RWPE2 (cell line): ENCODE measurements around the gene CABYR.

Source experiments
- ATAC-seq: fragments of 200-7000 bp; cut with Tn5 transposase; 3 replicates; pipeline ENCODE4 v1.9.1; 2021; ENCODE audit warnings: low read depth
- DNase-seq: peaks from one replicate; pipeline ENCODE4 v3.0.0-alpha.2; 2020; ENCODE audit warnings: low spot score
- H3K27ac ChIP-seq: fragments of 450-650 bp; 2 replicates; pipeline ENCODE4 v1.5.1; 2017; ENCODE audit warnings: mild to moderate bottlenecking; ENCODE audit not compliant: poor library complexity, severe bottlenecking
- H3K27me3 ChIP-seq: fragments of 250-450 bp; sonication (Bioruptor Pico); 2 replicates; pipeline ENCODE4 v1.5.1; 2021; ENCODE audit warnings: mild to moderate bottlenecking, moderate library complexity; ENCODE audit not compliant: insufficient read depth, poor library complexity, severe bottlenecking
- H3K36me3 ChIP-seq: fragments of 250-450 bp; sonication (Bioruptor Pico); 2 replicates; pipeline ENCODE4 v1.5.1; 2020; ENCODE audit warnings: low read depth, mild to moderate bottlenecking, moderate library complexity
- H3K4me1 ChIP-seq: fragments of 250-450 bp; sonication (Bioruptor Pico); 2 replicates; pipeline ENCODE4 v1.5.1; 2021; ENCODE audit warnings: mild to moderate bottlenecking, moderate library complexity; ENCODE audit not compliant: insufficient read depth, poor library complexity, severe bottlenecking
- H3K4me3 ChIP-seq: fragments of 250-450 bp; sonication (Bioruptor Pico); 2 replicates; pipeline ENCODE4 v1.5.1; 2021; ENCODE audit warnings: mild to moderate bottlenecking, moderate library complexity; ENCODE audit not compliant: severe bottlenecking
- H3K9me3 ChIP-seq: fragments of 250-450 bp; sonication (Bioruptor Pico); 2 replicates; pipeline ENCODE4 v1.5.1; 2021; ENCODE audit warnings: mild to moderate bottlenecking, moderate library complexity; ENCODE audit not compliant: severe bottlenecking
- CTCF ChIP-seq: fragments of 450-650 bp; IDR thresholded peaks from one replicate; pipeline ENCODE4 v1.5.1; 2017; ENCODE audit warnings: mild to moderate bottlenecking, moderate library complexity; ENCODE audit not compliant: poor library complexity, severe bottlenecking

Gene CABYR

DNA sequence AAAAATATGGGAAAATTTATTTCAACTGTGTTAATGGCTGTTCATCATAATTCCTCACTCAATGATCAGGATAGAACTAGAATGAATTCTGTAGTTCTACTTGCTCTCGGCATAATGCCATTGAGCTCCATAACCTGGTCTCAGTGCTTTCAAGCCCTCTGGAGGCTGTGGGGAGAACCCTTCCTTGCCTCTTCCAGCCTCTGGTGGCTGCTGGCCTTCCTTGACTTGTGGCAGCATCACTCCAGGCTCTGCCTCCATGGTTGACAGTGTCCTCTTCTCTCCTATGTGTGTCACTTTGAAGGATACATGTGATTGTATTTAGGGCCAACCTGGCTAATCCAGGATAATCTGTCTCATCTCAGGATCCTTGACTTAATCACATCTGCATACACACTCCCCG is 26.9 kb upstream of the CABYR start:
- H3K36me3 ChIP-seq: no peaks in the 10 kb centered on the region
- ATAC-seq: no peak
- TF ChIP-seq CTCF: no peak
- no peak overlapping the region for H3K27ac ChIP-seq
- H3K27me3 ChIP-seq: no peaks in the 10 kb centered on the region
- H3K4me1 ChIP-seq: peaks cover 13% of the 10 kb centered on the region
- H3K9me3 ChIP-seq: no peaks in the 10 kb centered on the region
- DNase-seq: no peak
- no peak overlapping the region for H3K4me3 ChIP-seq

DNA sequence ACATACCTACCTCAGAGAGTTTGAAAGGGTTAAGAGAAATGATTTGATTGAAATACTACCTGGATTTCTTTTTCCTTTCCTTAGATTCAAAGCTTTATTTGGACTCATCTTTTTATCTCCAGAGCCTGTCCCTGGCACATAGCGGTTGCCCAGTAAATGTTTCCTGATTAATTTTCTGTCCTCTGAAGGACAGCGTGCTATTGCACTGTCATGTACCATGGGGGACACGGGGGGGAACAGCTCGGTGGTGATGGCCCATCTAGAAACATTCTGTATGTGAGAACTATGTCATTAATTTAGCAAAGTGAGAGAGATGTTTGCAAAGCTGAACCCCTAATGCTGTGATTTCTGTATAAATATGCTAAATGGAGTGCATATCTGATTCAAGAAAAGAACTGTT is 26.4 kb upstream of the CABYR start:
- Histone ChIP-seq H3K4me3 (no peak overlapping the region), H3K4me1 (peaks cover 13% of the 10 kb centered on the region), H3K36me3 (no peaks in the 10 kb centered on the region), H3K27ac (no peak overlapping the region), H3K27me3 (no peaks in the 10 kb centered on the region), H3K9me3 (no peaks in the 10 kb centered on the region)
- ATAC-seq (no peak), DNase-seq (no peak)
- no peak for TF ChIP-seq CTCF

GRCh38 chr18:24112874-24113615 is 25.8 kb upstream of the CABYR start:
- H3K27ac ChIP-seq: no peak overlapping the region
- H3K4me1 ChIP-seq: peaks cover 13% of the 10 kb centered on the region
- H3K27me3 ChIP-seq: no peaks in the 10 kb centered on the region
- DNase-seq (no peak), ATAC-seq (peak; percentile 91)
- no peaks in the 10 kb centered on the region for H3K9me3 ChIP-seq
- no peaks in the 10 kb centered on the region for H3K36me3 ChIP-seq
- H3K4me3 ChIP-seq: no peak overlapping the region
- TF ChIP-seq CTCF: no peak

GRCh38 chr18:24114924-24115549 is 23.8 kb upstream of the CABYR start:
- no peak overlapping the region for H3K4me3 ChIP-seq
- H3K27ac ChIP-seq: no peak overlapping the region
- H3K36me3 ChIP-seq: no peaks in the 10 kb centered on the region
- no peak for TF ChIP-seq CTCF
- no peaks in the 10 kb centered on the region for H3K9me3 ChIP-seq
- peaks cover 13% of the 10 kb centered on the region for H3K4me1 ChIP-seq
- no peak for ATAC-seq
- DNase-seq: no peak
- H3K27me3 ChIP-seq: no peaks in the 10 kb centered on the region

GRCh38 chr18:24115628-24116027 is 23.2 kb upstream of the CABYR start:
- Histone ChIP-seq H3K9me3 (no peaks in the 10 kb centered on the region), H3K27ac (no peak overlapping the region), H3K4me3 (no peak overlapping the region), H3K4me1 (peaks cover 13% of the 10 kb centered on the region), H3K27me3 (no peaks in the 10 kb centered on the region), H3K36me3 (peaks cover 1% of the 10 kb centered on the region; the same call in 1 of the 2 replicates)
- no peak for TF ChIP-seq CTCF
- DNase-seq: no peak
- ATAC-seq: no peak
